WTC11 (cell line): Measurements from ENCODE around the gene GRK2. TPM values are rescaled to one million over a fixed set of nuclear protein-coding genes. Genes with fewer than 3 reads are reported as not detected.
A peak's percentile ranks its signal among the peaks of the same experiment; 100 is the strongest.

Experiments
- ATAC-seq: fragments of 200-7000 bp; cut with Tn5 transposase; 2 replicates; pipeline ENCODE4 v1.10.0; 2021; ENCODE audit warnings: mild to moderate bottlenecking, moderate library complexity
- CTCF ChIA-PET: fragments of 300-600 bp; sonication (Branson Sonifier 250); formaldehyde crosslinking; loops from one replicate; lab custom pipeline; 2021; ENCODE audit warnings: antibody characterized with exemption; lab: Charles Lee
- POLR2A ChIA-PET: fragments of 350-600 bp; sonication (Branson Sonifier 250); formaldehyde crosslinking; loops from one replicate; lab custom pipeline; 2021; ENCODE audit warnings: antibody characterized with exemption; lab: Charles Lee
- DNase-seq: peaks from one replicate; pipeline ENCODE4 v3.0.0; 2021; ENCODE audit warnings: low spot score
- H3K27ac Mint-ChIP-seq: 2 replicates; pipeline ENCODE4 v1.8.0; 2021; ENCODE audit warnings: mixed read lengths
- H3K27me3 Mint-ChIP-seq: 2 replicates; pipeline ENCODE4 v1.8.0; 2021; ENCODE audit warnings: low read depth, mild to moderate bottlenecking, moderate library complexity, mixed read lengths
- H3K36me3 Mint-ChIP-seq: 2 replicates; pipeline ENCODE4 v1.8.0; 2021; ENCODE audit warnings: mixed read lengths
- H3K4me1 Mint-ChIP-seq: 2 replicates; pipeline ENCODE4 v1.8.0; 2022; ENCODE audit warnings: mixed read lengths
- H3K4me3 Mint-ChIP-seq: 2 replicates; pipeline ENCODE4 v1.8.0; 2021; ENCODE audit warnings: mild to moderate bottlenecking, moderate library complexity, mixed read lengths
- H3K9me3 Mint-ChIP-seq: 2 replicates; pipeline ENCODE4 v1.8.0; 2021; ENCODE audit warnings: mixed read lengths
- AR ChIP-seq: fragments of 250-450 bp; sonication (Bioruptor Pico); IDR thresholded peaks from 2 replicates; pipeline ENCODE4 v1.9.0; 2021; ENCODE audit warnings: mild to moderate bottlenecking
- ATF1 ChIP-seq: sonication (generic); formaldehyde crosslinking; IDR thresholded peaks from 2 replicates; pipeline ENCODE4 v1.8.1; 2023; ENCODE audit warnings: mild to moderate bottlenecking, moderate library complexity, missing genetic modification reagents
- CREB1 ChIP-seq: sonication (generic); formaldehyde crosslinking; IDR thresholded peaks from 2 replicates; pipeline ENCODE4 v1.8.0; 2023; ENCODE audit warnings: mild to moderate bottlenecking, missing genetic modification reagents
- ELF4 ChIP-seq: sonication (generic); formaldehyde crosslinking; IDR thresholded peaks from 2 replicates; pipeline ENCODE4 v1.8.1; 2022; ENCODE audit warnings: low read depth, mild to moderate bottlenecking, moderate library complexity, missing genetic modification reagents
- ETV6 ChIP-seq: sonication (generic); formaldehyde crosslinking; IDR thresholded peaks from 2 replicates; pipeline ENCODE4 v1.8.1; 2022; ENCODE audit warnings: mild to moderate bottlenecking, missing genetic modification reagents
- FOXJ3 ChIP-seq: sonication (generic); formaldehyde crosslinking; IDR thresholded peaks from 2 replicates; pipeline ENCODE4 v1.9.0; 2021; ENCODE audit warnings: missing genetic modification reagents, mild to moderate bottlenecking, borderline replicate concordance
- FOXK1 ChIP-seq: sonication (generic); formaldehyde crosslinking; IDR thresholded peaks from 2 replicates; pipeline ENCODE4 v1.8.0; 2022; ENCODE audit warnings: mild to moderate bottlenecking, moderate library complexity, missing genetic modification reagents
- FOXP4 ChIP-seq: sonication (generic); formaldehyde crosslinking; IDR thresholded peaks from 2 replicates; pipeline ENCODE4 v1.8.0; 2022; ENCODE audit warnings: mild to moderate bottlenecking, missing genetic modification reagents
- GABPB1 ChIP-seq: sonication (generic); formaldehyde crosslinking; IDR thresholded peaks from 2 replicates; pipeline ENCODE4 v1.8.1; 2023; ENCODE audit warnings: mild to moderate bottlenecking, missing genetic modification reagents
- IRF1 ChIP-seq: sonication (generic); formaldehyde crosslinking; IDR thresholded peaks from 2 replicates; pipeline ENCODE4 v1.8.0; 2023; ENCODE audit warnings: missing genetic modification reagents
- JAZF1 ChIP-seq: fragments of 250-450 bp; sonication (Bioruptor Pico); IDR thresholded peaks from 2 replicates; pipeline ENCODE4 v1.9.0; 2021; ENCODE audit warnings: moderate library complexity, mild to moderate bottlenecking, inconsistent platforms
- JUN ChIP-seq: sonication (generic); formaldehyde crosslinking; IDR thresholded peaks from 2 replicates; pipeline ENCODE4 v1.8.0; 2023; ENCODE audit warnings: mild to moderate bottlenecking, missing genetic modification reagents
- KAT7 ChIP-seq: sonication (generic); formaldehyde crosslinking; IDR thresholded peaks from 2 replicates; pipeline ENCODE4 v1.8.1; 2023; ENCODE audit warnings: missing genetic modification reagents, mild to moderate bottlenecking, borderline replicate concordance
- MAX ChIP-seq: sonication (generic); formaldehyde crosslinking; IDR thresholded peaks from 2 replicates; pipeline ENCODE4 v1.8.0; 2022; ENCODE audit warnings: mild to moderate bottlenecking, missing genetic modification reagents
- MXD4 ChIP-seq: fragments of 250-450 bp; sonication (Bioruptor Pico); IDR thresholded peaks from 2 replicates; pipeline ENCODE4 v1.8.0; 2021; ENCODE audit warnings: mild to moderate bottlenecking, moderate library complexity, borderline replicate concordance
- NFE2L1 ChIP-seq: sonication (generic); formaldehyde crosslinking; IDR thresholded peaks from 2 replicates; pipeline ENCODE4 v1.8.1; 2023; ENCODE audit warnings: missing genetic modification reagents
- RELA ChIP-seq: sonication (generic); formaldehyde crosslinking; IDR thresholded peaks from 2 replicates; pipeline ENCODE4 v1.8.1; 2022; ENCODE audit warnings: missing genetic modification reagents, mild to moderate bottlenecking, borderline replicate concordance
- TEAD1 ChIP-seq: sonication (generic); formaldehyde crosslinking; IDR thresholded peaks from 2 replicates; pipeline ENCODE4 v1.8.0; 2022; ENCODE audit warnings: mild to moderate bottlenecking, missing genetic modification reagents
- TEAD4 ChIP-seq: sonication (generic); formaldehyde crosslinking; IDR thresholded peaks from 2 replicates; pipeline ENCODE4 v1.8.0; 2022; ENCODE audit warnings: mild to moderate bottlenecking, missing genetic modification reagents
- USF2 ChIP-seq: sonication (generic); formaldehyde crosslinking; IDR thresholded peaks from 2 replicates; pipeline ENCODE4 v1.8.1; 2023; ENCODE audit warnings: mild to moderate bottlenecking, missing genetic modification reagents, moderate library complexity
- ZNF138 ChIP-seq: sonication (generic); formaldehyde crosslinking; conservative IDR thresholded peaks from 2 replicates; pipeline ENCODE4 v1.8.1; 2022; ENCODE audit warnings: mild to moderate bottlenecking, moderate library complexity, missing genetic modification reagents
- ZNF219 ChIP-seq: sonication (generic); formaldehyde crosslinking; IDR thresholded peaks from 2 replicates; pipeline ENCODE4 v1.8.0; 2023; ENCODE audit warnings: missing genetic modification reagents, mild to moderate bottlenecking, borderline replicate concordance
- ZNF263 ChIP-seq: sonication (generic); formaldehyde crosslinking; IDR thresholded peaks from 2 replicates; pipeline ENCODE4 v1.8.1; 2022; ENCODE audit warnings: low read depth, mild to moderate bottlenecking, moderate library complexity, missing genetic modification reagents
- ZNF396 ChIP-seq: fragments of 250-450 bp; sonication (Bioruptor Pico); IDR thresholded peaks from 2 replicates; pipeline ENCODE4 v1.8.0; 2021; ENCODE audit warnings: mild to moderate bottlenecking, moderate library complexity, borderline replicate concordance
- ZNF416 ChIP-seq: fragments of 250-450 bp; sonication (Bioruptor Pico); IDR thresholded peaks from 2 replicates; pipeline ENCODE4 v1.9.0; 2021; ENCODE audit warnings: mild to moderate bottlenecking, inconsistent platforms
- ZNF532 ChIP-seq: fragments of 250-450 bp; sonication (Bioruptor Pico); IDR thresholded peaks from 2 replicates; pipeline ENCODE4 v1.9.0; 2021; ENCODE audit warnings: mild to moderate bottlenecking, borderline replicate concordance
- total RNA-seq: library from RNA; stranded (reverse); gene quantifications from 3 replicates; pipeline ENCODE4 v1.2.3, GENCODE V29; 2021

The GRK2 gene
- total RNA-seq, 1 experiment from 2014 or later = 68.1 TPM

- TF ChIP-seq USF2 (no peak), TEAD4 (no peak), GABPB1 (CRISPR knock-in tag) (0 out of 2 replicates have a peak, but pooled peaks have one; percentile 7), FOXK1 (no peak; the same call in 1 of the 2 replicates), ZNF416 (CRISPR knock-in tag) (no peak), AR (no peak), FOXJ3 (CRISPR knock-in tag) (no peak), ATF1 (CRISPR knock-in tag) (no peak), MXD4 (CRISPR knock-in tag) (no peak), JAZF1 (no peak), JUN (CRISPR knock-in tag) (no peak), CREB1 (no peak), ELF4 (CRISPR knock-in tag) (peak; percentile 15; the same call in 1 of the 2 replicates), NFE2L1 (CRISPR knock-in tag) (no peak), ZNF396 (no peak), IRF1 (no peak), ZNF219 (CRISPR knock-in tag) (no peak), ZNF263 (CRISPR knock-in tag) (no peak), RELA (no peak)
These were observed 51.1 kb downstream of the GRK2 start (continued) for GRCh38 chr11:67317205-67317887.

- POLR2A ChIA-PET = interaction anchor here (0.9 to 1.4 kb wide), 5 partner anchors 15 to 96 kb away, joined by 3 to 10 read pairs (median 4); partner anchors contain the start of genes GRK2, POLD4 and SSH3
- ATAC-seq = peak; percentile 11; the same call in 1 of the 2 replicates
- peak; percentile 49 for DNase-seq
- peaks cover 41% of the 10 kb centered on the region for H3K27me3 Mint-ChIP-seq
- H3K27ac Mint-ChIP-seq = no peak overlapping the region; the same call in 1 of the 2 replicates
- H3K9me3 Mint-ChIP-seq = no peaks in the 10 kb centered on the region
- H3K4me3 Mint-ChIP-seq = peak overlapping the region; percentile 91
- CTCF ChIA-PET = interaction anchor here (0.5 to 5.4 kb wide), 50 partner anchors 8 to 1322 kb away, joined by 3 to 122 read pairs (median 6); partner anchors contain the start of genes AIP, ANKRD13D, CLCF1 and GRK2
- H3K4me1 Mint-ChIP-seq = peaks cover 5% of the 10 kb centered on the region
- H3K36me3 Mint-ChIP-seq = no peaks in the 10 kb centered on the region
- peak; percentile 78; the same call in 1 of the 2 replicates for TF ChIP-seq FOXK1
- peak; percentile 45; the same call in 1 of the 2 replicates for TF ChIP-seq TEAD1 (CRISPR knock-in tag)
- no peak for TF ChIP-seq FOXJ3 (CRISPR knock-in tag)
- peak; percentile 70 for TF ChIP-seq MAX
- peak; percentile 87; the same call in 1 of the 2 replicates for TF ChIP-seq ETV6 (CRISPR knock-in tag)
- no peak for TF ChIP-seq ZNF138
- TF ChIP-seq KAT7 = no peak
- no peak for TF ChIP-seq ZNF532 (CRISPR knock-in tag)
- TF ChIP-seq FOXP4 (CRISPR knock-in tag) = peak; percentile 63; the same call in 1 of the 2 replicates
- no peak for TF ChIP-seq ELF4 (CRISPR knock-in tag)
These were observed 51.7 kb downstream of the GRK2 start for GRCh38 chr11:67317888-67318555.
